T-helper 2 cell (primary cell): ENCODE data around the gene PDE1A.
"Not testable (repeated sequence)": the region's sequence is repeated elsewhere in the genome, so short reads cannot be mapped to it uniquely, and the experiment has no call there.

Experiments
- DNase-seq, 5 experiments: peaks; one replicate each; pipeline versions ENCODE4 v3.0.0 to v3.0.0-alpha.2; 2012 to 2022

PDE1A gene

DNA sequence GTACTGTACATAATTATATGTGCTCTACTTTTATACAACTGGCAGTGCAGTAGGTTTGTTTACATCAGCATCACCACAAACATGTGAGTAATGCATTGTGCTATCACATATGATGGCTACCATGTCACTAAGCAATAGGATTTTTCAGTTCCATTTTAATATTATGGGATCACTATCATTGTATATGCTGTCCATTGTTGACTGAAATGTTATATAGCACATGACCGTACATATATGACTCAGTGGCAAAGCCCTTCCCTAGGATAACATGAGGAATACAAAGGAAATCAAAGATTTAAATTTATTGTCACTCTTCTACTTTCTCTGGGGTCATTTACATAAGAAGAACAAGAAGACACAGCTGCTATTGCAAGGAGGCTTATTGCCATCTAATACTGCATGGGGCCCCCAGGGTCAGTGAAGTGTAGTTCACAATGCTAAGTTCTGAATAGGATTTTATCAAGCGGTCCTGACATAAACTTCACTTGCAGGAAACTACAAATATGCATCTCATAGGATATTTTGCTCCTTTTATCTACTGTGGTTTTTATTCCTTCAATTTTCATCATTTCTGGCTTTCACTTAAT is 21.8 kb downstream of the PDE1A start:
- DNase-seq, result no peak

DNA sequence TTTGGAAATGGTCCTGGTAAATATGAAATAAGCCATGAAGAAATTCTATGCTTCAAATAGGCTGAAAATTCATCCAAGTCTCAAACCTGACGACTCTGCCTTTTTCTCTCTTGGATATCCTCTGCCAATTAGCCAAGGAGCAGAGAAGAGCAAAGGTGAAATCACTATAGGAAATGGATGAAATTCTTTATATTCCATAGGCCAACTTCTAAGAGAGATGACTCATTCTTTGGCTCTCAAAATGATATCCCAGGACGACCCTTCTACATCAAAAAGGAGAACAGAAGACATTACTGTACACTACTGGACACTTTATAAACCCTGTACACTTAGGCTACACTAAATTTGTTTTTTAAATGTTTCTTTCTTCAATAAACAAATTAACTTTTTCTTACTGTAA is 22.7 kb downstream of the PDE1A start:
- DNase-seq, result no peak

DNA sequence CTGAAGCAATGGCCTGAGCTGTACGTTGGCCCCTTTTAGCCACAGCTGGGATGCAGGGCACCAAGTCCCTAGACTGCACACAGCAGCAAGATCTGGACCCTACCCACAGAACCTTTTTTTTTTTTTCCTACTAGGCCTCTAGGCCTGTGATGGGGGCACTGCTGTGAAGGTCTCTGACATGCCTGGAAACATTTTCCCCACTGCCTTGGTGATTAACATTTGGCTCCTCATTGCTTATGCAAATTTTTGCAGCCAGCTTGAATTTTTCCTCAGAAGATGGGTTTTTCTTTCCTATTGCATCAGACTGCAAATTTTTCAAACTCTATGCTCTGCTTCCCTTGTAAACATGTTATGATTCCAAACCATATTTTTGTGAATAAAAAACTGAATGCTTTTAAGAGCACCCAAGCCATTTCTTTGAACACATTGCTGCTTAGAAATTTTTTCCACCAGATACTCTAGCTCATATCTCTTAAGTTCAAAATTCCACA is 33.5 kb downstream of the PDE1A start:
- no peak for DNase-seq

DNA sequence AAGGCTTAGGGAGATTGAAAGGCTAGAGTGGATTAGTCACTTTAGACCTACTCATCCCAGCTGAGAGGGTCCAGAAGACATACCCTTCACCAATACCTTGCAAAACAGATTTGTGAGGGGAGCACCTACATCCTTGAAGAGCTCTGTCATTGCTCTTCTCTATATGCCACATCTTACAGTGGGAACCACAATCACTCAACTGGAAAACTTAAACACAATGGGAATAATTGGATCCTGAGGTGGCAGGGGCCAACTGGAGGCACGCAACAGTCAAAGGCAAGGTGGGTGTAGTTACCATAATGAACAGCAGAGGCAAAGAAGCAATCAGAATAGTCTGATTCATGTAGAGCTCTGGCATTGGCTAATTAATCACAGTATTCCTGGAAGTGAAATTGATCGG is 35.4 kb downstream of the PDE1A start:
- no peak for DNase-seq

DNA sequence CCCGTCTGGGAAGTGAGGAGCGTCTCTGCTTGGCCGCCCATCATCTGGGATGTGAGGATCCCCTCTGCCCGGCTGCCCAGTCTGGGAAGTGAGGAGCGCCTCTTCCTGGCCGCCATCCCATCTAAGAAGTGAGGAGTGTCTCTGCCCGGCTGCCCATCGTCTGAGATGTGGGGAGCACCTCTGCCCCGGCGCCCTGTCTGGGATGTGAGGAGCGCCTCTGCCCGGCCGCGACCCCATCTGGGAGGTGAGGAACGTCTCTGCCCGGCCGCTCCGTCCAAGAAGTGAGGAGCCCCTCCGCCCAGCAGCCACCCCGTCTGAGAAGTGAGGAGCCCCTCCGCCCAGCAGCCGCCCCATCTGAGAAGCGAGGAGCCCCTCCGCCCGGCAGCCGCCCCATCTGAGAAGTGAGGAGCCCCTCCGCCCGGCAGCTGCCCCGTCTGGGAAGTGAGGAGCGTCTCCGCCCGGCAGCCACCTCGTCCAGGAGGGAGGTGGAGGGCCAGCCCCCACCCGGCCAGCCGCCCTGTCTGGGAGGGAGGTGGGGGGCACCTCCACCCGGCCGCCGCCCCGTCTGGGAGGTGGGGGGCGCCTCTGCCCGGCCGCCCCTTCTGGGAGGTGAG is 40.5 kb downstream of the PDE1A start:
- not testable (repeated sequence) for DNase-seq

DNA sequence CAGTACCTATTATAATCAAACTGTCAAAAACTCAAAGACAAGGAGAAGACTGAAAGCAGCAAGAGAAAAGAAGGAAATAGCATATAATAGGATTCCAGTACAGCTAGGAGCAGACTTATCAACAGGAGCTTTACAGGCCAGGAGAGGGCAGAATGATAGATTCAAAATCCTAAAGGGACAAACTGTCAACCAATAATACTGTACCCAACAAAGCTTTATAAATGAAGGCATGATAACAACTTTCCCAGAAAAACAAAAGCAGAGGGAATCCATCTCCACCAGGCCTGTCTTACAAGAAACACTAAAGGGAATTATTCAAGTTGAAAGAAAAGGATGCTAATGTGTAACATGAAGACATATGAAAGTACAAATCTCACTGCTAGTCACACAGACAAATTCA is 42.0 kb downstream of the PDE1A start:
- no peak for DNase-seq

DNA sequence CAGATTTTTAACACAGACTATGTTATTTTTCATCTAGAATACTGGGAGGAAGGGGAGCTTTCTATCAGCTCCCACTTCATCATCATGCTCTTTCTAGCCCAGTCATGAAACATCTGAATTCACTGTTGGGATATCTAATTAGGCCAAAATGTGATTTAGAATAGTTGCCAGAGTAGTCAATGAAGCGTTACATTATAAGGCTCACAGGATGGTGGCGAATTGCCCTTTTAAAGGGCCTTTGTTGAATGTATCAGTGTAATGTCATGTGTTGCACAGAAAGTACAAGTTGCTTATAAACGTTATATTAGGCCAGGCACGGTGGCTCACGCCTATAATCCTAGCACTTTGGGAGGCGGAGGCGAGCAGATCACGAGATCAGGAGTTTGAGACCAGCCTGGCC is 45.6 kb downstream of the PDE1A start:
- no peak for DNase-seq

DNA sequence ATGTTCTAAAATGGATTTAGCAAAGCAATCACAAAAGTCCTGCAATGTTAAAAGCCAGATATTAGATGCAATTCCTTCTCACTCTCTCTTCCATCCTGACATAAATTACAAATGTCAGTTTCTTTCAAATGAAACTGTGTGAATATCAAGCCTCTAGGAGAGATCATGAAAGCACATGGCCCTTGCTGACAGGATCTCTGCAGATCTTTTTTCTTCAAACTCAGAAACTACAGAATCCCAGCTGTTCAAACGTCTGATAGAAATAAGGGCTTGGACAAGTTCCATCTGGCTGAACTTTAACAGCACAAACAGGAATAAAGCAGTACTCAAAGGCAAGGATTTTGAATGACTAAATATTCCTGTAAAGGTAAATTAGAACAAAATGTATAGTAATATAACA is 47.6 kb downstream of the PDE1A start:
- DNase-seq, result no peak

DNA sequence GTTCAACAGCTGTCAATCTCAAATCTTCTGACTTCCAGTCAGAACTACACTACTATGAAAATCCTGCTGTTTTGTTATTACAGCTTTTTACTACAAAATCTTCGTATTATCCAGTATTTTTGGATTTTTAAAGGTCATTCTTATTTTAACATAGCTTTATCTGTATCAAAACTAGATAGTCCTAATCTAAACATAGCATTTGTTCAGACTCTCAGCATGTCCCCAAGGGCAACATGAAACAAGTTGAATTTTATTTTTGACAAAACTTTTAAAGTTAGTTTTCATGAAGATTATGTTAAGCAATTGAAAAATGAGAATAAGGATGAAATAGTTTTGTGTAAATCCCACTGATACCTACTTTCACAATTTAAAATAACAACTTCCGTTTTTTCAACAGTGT is 48.1 kb downstream of the PDE1A start:
- no peak for DNase-seq

DNA sequence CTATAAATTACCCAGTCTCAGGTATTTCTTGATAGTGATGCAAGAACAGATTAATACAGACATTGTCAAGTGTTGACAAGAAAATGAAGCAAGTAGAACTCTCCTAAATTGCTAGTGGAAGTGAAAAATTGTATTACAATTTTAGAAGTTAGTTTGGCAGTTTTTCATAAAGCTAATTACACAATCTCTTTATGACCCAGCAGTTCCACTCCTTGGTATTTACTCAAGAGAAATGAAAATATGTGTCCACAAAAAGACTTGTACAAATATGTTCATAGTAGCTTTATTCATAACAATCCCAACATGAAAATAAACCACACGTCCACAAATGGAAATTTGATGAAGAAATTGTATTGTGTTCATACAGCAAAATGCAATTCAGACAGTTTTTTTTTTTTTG is 49.4 kb downstream of the PDE1A start:
- DNase-seq, result no peak

DNA sequence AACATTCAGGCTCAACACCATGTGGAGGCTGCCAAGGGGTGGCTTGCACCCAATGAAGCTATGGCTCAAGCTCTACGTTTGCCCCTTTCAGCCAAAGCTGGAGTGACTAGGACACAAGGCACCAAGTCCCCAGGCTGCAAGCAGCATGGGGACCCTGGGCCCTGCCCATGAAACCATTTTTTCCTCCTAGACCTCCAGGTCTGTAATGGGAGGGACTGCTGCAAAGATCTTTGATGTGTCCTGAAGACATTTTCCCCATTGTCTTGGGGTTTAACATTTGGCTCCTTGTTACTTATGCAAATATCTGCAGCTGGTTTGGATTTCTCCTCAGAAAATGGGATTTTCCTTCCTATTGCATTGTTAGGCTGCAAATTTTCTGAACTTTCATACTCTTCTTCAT is 51.0 kb downstream of the PDE1A start:
- DNase-seq, result no peak

DNA sequence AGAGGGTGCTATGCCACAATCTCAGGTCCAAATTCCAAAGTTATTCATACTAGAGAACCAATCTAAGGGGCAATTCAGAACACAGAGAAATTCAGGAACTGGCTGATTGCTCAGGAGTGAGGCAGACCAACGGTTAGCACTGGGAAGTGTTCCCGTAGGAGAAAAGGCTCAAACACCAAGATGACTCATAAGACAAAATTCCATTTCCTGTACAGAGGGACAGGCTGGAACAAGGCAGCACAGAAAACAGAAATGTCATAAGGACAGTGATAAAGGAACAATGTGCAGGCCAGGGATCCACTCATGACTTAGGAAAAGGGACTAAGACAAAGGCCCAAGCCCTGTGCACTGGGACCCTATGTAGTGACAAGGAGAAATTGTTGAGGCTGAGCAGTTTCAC is 54.2 kb downstream of the PDE1A start:
- no peak for DNase-seq

DNA sequence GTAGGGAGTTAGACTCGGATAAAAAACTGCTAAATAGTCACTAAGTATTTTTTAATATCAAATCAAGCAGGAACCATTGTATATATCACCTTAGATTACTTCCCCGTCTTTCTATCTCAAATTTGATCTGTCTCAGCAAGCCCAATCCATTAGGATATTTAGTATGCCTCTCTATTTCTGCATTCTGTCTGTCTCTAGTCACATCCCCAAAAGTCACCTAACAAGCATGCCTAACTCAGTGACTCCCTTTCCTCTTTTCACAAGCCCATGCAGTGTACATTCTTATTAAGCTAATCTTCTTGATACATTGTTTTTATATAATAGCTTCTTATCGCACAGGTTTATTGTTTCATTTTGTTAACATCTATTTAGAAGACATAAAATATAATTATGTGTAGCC is 57.8 kb downstream of the PDE1A start:
- no peak for DNase-seq

DNA sequence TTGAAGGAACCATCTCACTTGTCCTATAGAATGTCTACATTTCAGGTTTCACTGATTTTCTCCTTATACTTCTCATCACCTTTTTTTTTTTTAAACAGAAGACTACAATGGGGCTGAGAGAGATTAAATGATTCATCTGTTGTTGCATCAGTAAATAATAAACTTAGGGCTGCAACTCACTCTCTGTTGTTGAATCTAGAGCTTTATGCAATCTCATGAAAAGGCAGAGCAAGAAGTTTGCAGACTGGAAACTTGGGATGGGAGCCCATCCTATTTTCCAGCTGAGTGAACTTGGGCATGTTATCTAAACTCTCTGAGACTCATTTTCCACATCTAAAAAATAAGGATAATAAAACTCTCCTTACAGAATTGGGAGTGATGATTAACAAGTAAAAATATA is 58.4 kb downstream of the PDE1A start:
- DNase-seq, result no peak

DNA sequence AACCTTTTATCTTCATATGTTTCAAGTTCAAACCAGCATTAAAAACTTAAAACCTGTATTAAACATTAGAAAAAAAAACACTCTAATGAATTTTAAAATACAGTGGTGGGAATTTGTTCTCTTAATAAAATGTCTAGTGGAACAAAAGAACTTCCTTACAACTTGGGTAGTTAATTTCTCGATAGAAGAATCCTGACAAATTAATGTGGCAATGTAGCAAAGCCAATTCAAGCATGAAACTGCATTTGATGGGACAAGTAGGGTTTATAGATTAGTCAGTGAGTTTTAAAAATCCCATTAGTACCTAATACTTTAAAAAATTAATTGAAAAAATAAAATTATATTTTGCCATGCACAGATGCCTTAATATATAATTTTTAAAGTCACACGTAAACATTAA is 59.4 kb downstream of the PDE1A start:
- DNase-seq, result no peak

DNA sequence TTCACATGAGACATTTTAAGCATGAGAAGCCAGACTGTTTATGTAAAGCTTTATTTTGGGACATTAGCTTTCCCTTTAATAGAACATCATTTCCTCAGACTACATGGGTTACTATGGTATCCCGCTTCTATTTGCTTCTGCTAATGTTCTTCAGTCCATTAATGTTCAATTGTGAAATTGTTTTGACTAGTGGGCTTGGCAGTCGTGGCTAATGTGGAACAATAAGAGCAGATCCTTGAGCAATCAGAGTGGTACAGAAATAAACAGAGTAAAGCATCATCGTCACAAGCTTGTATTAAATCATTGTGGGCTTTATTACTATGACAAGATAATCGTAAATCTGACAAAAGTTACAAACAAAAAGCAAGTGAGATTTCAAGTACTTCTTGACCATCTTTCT is 60.2 kb downstream of the PDE1A start:
- DNase-seq, result no peak

DNA sequence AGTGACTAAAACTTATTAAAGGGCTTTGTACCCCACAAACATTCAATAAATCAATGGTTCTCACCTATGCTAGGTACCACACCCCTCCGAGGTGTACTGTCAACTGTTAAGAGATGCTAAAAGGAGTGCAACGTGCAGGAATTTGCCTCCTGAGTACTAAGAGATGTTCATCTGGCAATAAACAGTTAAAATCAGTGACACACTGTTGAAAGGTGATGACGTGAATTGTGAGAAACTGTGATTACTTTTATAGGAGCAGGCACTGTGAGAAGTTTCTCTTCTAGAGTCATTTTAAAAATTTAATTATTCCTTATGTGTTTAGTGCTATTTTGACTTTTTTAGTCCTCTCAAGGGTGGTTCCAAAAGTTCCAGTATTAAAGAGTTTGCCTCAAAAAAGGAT is 61.0 kb downstream of the PDE1A start:
- DNase-seq, result no peak

DNA sequence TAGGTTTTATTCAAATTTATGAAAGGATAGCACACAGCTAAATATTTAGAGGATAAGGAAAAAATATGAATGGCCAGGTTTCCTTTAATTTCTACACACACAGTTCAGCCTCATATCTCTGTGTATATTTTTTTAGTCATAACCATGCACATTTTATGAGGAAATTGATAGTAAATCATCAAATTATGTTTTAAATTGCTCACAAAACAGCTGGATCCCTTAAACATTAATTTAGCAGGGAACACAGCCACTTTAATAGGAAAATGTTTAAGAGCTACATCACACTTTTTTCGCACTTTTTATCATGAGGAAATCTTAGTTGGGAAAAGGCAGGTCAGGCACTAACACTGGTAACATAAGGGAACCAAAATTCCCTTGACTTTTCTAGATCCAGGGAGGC is 65.4 kb downstream of the PDE1A start:
- no peak for DNase-seq

DNA sequence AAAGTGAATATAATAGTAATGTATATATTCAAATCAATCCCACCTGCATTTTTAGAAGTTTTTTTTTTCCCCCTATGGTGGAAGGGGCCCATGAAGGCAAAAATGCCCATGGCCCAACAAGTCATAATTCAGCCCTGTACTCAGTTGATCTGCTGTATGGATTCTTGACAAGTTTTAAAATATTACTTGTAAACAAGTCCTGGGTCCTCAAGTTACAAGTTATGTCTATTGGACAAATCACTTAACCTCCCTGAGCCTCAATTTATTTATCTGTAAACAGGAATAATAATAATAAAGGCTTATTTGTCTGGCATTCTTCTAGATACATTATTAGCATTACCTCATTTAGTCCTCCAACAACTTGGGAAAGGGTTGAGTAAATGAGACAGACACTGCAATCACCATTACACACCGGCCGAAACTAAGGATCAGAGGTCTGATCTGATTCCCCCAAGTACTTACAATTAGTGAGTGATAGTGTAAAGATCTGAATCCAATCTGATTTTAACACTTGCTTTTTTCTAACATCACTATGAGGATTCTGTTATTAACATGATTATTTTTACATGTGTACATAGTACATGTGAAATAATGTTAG is 66.1 kb downstream of the PDE1A start:
- no peak for DNase-seq

DNA sequence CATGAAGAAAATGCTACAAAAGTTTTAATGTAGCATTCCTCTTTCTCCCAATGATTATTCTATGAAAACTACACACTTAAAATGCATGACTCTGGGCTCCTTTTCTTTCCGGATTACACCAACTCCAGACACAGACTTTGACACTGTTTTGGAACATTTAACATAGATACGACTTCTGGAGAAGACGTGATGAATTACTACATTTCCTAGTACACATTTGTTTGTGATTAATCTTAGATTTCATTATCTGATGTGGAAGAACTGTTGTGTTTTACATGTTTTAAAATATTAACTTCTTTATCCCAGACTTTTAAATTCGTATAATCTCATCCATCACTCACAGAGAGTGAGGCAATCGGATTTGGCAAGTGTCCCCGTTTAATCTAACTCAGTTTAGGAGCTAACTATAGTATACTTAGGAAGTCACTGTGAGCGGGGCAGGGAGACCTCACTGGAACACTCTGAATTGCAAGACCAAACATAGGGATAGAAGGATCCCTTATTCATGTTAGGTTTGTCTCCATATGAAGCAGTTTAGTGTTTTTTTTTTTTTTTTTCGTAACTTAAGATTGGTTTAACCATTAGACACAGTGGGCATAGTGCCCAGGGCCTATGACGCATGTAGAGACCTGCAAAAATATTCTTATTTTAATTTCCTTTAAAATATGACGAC is 66.7 kb downstream of the PDE1A start:
- no peak for DNase-seq

DNA sequence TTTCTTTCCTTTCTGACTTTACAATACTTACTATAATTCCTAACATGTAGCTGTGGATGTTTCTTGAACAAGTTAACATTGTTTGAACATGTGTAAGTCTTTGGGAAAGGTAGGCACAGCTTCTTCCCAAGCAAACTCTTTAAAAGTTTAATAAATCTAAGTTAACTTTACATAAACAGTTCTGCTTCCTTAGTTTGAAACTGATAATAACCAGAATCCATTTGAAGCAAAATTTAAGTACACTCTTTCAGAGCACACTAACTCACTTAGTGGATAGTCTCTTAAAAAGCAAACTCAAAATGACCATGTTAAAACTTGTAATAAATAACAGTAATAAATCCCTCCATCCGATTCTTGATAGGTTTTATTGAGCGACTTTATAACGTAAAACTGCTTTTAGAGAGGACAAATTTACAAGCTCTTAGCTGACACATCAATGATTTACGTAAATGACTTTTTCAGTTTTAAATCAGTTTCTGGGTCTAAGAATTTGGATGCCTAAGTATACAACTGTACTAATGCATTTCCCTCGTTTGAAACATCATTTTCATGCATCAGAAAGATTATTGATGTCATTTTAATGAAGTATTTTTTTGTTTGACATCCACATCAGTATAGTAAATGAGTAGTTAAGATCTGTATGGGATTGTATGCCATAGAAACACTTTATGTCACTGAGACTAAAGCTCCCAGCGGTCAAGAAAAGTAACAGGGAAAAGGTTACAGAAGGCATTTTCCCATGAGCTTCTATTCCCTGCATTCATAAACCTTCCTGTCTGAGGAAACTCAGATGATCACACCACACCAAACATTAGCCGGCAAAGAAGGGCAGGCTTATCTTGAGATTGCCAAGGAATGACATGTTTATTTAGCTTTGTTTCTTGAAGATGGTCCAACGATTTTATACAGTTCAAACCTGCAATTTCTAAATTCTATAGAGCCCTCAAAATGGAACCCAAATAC is 67.5 kb downstream of the PDE1A start:
- DNase-seq, result no peak

DNA sequence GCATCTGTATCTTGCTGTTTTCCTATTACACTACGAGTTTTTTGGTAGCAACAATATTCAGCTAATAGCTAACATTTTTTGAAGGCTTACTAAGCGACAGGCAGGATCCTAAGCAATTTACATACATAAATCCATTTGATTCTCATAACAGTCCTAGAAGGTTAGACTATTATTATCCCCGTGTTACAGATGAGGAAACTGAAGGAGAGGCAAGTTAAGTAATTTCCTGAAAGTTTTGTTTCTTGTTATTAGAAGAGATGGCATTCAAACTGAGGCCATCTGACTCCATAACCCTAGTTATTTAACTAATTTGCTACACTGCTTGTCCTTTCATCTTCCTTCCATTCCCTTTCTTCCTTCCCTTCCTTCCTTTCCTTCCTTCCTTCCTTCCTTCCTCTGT is 68.2 kb downstream of the PDE1A start:
- no peak for DNase-seq

DNA sequence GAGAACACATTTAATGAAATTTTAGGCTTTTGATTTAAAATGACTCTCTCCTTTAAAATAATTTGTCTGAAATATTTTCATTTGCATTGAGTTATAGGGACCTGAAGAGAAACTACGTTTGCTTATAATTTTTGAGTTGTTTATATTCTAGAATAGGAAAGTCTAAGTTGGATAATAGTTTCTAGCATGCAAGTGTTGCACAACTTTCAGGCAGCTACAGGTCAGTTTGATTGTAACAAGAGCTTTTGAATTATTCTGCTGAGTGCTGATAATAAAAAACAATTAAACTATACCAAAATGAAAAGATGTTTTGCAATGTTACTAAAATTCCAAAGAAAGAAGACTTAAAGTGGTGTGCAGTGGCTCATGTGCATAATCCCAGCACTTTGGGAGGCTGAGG is 71.0 kb downstream of the PDE1A start:
- DNase-seq, result no peak
